Mesendoderm (in vitro differentiated cells): ENCODE data around the gene TNS1.
A peak's percentile ranks its signal among the peaks of the same experiment; 100 is the strongest.

Experiments
- DNase-seq: peaks from one replicate; pipeline ENCODE4 v3.0.0; 2013
- H2AK5ac ChIP-seq: 2 replicates; pipeline ENCODE4 v1.6.1; 2013; ENCODE audit warnings: low read length, inconsistent platforms
- H2BK120ac ChIP-seq: 2 replicates; pipeline ENCODE4 v1.6.1; 2013; ENCODE audit warnings: low read depth, mild to moderate bottlenecking, low read length, moderate library complexity, mixed read lengths
- H2BK15ac ChIP-seq: replicated peaks from 2 replicates; pipeline ENCODE4 v1.6.1; 2013; ENCODE audit warnings: low read depth, mild to moderate bottlenecking, moderate library complexity
- H2BK5ac ChIP-seq: 2 replicates; pipeline ENCODE4 v1.6.1; 2013; ENCODE audit warnings: low read length, inconsistent platforms
- H3K18ac ChIP-seq: 2 replicates; pipeline ENCODE4 v1.6.1; 2013; ENCODE audit warnings: mild to moderate bottlenecking, low read length, mixed read lengths
- H3K23ac ChIP-seq: one replicate; pipeline ENCODE4 v1.6.1; 2013; ENCODE audit warnings: low read length
- H3K27ac ChIP-seq: 2 replicates; pipeline ENCODE4 v1.5.1; 2013; ENCODE audit warnings: low read depth, mild to moderate bottlenecking, inconsistent platforms, low read length, moderate library complexity
- H3K27me3 ChIP-seq: 2 replicates; pipeline ENCODE4 v1.6.1; 2013; ENCODE audit warnings: low read length, control low read depth, mild to moderate bottlenecking, inconsistent platforms; ENCODE audit not compliant: insufficient read depth, poor library complexity
- H3K36me3 ChIP-seq: 2 replicates; pipeline ENCODE4 v1.6.1; 2013; ENCODE audit warnings: low read length, inconsistent platforms; ENCODE audit not compliant: control insufficient read depth, insufficient read depth
- H3K4ac ChIP-seq: one replicate; pipeline ENCODE4 v1.6.1; 2013; ENCODE audit warnings: low read depth, mild to moderate bottlenecking, low read length, moderate library complexity
- H3K4me1 ChIP-seq: 2 replicates; pipeline ENCODE4 v1.6.1; 2013; ENCODE audit warnings: low read depth, low read length, inconsistent platforms; ENCODE audit not compliant: control insufficient read depth
- H3K4me2 ChIP-seq: 2 replicates; pipeline ENCODE4 v1.6.1; 2013; ENCODE audit warnings: low read length
- H3K4me3 ChIP-seq: 2 replicates; pipeline ENCODE4 v1.5.1; 2013; ENCODE audit warnings: mild to moderate bottlenecking, low read length
- H3K56ac ChIP-seq: one replicate; pipeline ENCODE4 v1.6.1; 2013; ENCODE audit warnings: low read length
- H3K79me1 ChIP-seq: 2 replicates; pipeline ENCODE4 v1.6.1; 2013; ENCODE audit warnings: low read length, inconsistent platforms
- H3K79me2 ChIP-seq: 2 replicates; pipeline ENCODE4 v1.6.1; 2013; ENCODE audit warnings: mild to moderate bottlenecking, low read length; ENCODE audit not compliant: control insufficient read depth, insufficient read depth
- H3K9ac ChIP-seq: 2 replicates; pipeline ENCODE4 v1.6.1; 2013; ENCODE audit warnings: low read length, inconsistent platforms
- H4K5ac ChIP-seq: one replicate; pipeline ENCODE4 v1.6.1; 2013; ENCODE audit warnings: low read length
- H4K8ac ChIP-seq: one replicate; pipeline ENCODE4 v1.6.1; 2013; ENCODE audit warnings: low read depth, mild to moderate bottlenecking, control low read depth, low read length, moderate library complexity
- WGBS: extraction: QIAGEN DNeasy Blood & Tissue Kit; methylation state at CpG from one replicate; pipeline ENCODE4 v1.1.7; 2013; ENCODE audit warnings: low lambda C conversion rate, missing lambda C conversion rate; ENCODE audit not compliant: insufficient coverage; ENCODE audit errors: extremely low coverage; 5-methylcytosine and 5-hydroxymethylcytosine counted together

The TNS1 gene

GRCh38 chr2:217899231-217900009 is 103.4 kb downstream of the TNS1 start:
- Histone ChIP-seq H3K36me3 (no peaks in the 10 kb centered on the region), H3K79me1 (no peaks in the 10 kb centered on the region), H2AK5ac (no peak overlapping the region), H3K23ac (no peak overlapping the region), H4K5ac (no peak overlapping the region), H3K27ac (no peak overlapping the region), H3K4me1 (no peaks in the 10 kb centered on the region), H3K27me3 (no peaks in the 10 kb centered on the region), H3K9ac (no peak overlapping the region), H3K56ac (no peak overlapping the region), H3K79me2 (no peaks in the 10 kb centered on the region), H3K4me2 (no peak overlapping the region), H4K8ac (no peak overlapping the region), H3K4me3 (no peak overlapping the region), H2BK15ac (no peak overlapping the region), H3K18ac (no peak overlapping the region), H3K4ac (no peak overlapping the region), H2BK120ac (no peak overlapping the region), H2BK5ac (no peak overlapping the region)
- no CpG with 5 or more reads among the region's 11 CpGs for WGBS
- DNase-seq: peak; percentile 92

DNA sequence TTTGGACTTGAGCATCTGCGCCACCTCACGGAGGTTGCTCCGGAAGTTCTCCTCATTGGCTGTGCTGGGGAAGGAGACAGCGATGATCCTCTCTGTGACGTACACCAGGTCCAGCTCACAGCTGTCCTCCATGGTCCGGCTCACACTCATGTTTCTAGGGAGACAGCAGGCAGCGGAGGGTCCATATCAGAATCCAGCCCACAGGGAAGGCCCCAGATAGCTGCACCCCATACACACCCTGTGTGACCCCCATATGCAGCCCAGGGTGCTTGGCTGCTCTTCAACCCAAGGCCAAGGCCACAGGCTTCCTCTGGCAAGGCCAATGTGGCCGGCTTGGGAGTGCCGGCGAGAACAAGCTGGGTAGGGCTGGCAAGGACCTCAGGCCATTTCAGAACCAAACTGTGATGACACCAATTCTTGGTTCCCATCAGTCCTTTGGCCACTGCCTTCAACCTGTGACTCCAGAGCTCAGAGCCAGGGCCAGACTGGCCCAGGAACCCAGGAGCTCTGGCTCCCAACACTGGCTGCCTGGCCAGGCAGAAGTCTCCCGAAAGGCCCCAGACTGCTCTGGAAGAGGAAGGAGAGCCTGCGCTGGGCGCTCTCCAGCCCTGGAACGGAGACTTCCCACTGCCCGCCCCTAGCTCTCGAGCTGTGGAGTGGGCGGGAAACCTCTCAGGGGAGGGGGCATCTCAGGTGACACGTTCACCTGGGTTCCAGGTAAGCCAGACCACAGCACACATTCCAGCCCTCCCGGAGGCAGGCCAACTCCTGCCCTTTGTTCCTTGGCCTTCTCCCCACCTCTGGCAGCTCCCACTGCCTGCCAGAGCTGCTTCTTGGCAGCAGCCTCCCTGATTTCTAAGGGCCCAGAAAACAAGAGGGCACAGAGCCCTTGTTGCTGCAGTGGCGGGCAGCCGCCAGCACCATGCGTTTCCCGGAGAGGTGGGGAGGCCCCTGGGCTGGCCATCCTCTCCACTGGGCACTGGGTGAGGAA is 104.7 kb downstream of the TNS1 start:
- Histone ChIP-seq H3K4me3 (no peak overlapping the region), H4K5ac (no peak overlapping the region), H3K79me1 (no peaks in the 10 kb centered on the region), H3K56ac (no peak overlapping the region), H3K27ac (no peak overlapping the region), H3K4me1 (no peaks in the 10 kb centered on the region), H3K4ac (no peak overlapping the region), H3K4me2 (no peak overlapping the region), H3K27me3 (no peaks in the 10 kb centered on the region), H3K9ac (no peak overlapping the region), H2BK5ac (no peak overlapping the region), H3K23ac (no peak overlapping the region), H2BK15ac (no peak overlapping the region), H3K36me3 (no peaks in the 10 kb centered on the region), H2AK5ac (no peak overlapping the region), H4K8ac (no peak overlapping the region), H3K79me2 (no peaks in the 10 kb centered on the region), H3K18ac (no peak overlapping the region), H2BK120ac (no peak overlapping the region)
- no peak for DNase-seq
- WGBS: no CpG with 5 or more reads among the region's 23 CpGs

GRCh38 chr2:217897091-217897715 is 105.6 kb downstream of the TNS1 start:
- no peak overlapping the region for H4K5ac ChIP-seq
- H3K18ac ChIP-seq: no peak overlapping the region
- H2BK15ac ChIP-seq: no peak overlapping the region
- no peak overlapping the region for H3K56ac ChIP-seq
- H4K8ac ChIP-seq: no peak overlapping the region
- H3K4me2 ChIP-seq: no peak overlapping the region
- H2BK120ac ChIP-seq: no peak overlapping the region
- H2BK5ac ChIP-seq: no peak overlapping the region
- no peaks in the 10 kb centered on the region for H3K79me1 ChIP-seq
- no peak overlapping the region for H2AK5ac ChIP-seq
- H3K23ac ChIP-seq: no peak overlapping the region
- no peak overlapping the region for H3K27ac ChIP-seq
- H3K4me3 ChIP-seq: no peak overlapping the region
- H3K9ac ChIP-seq: no peak overlapping the region
- no peak for DNase-seq
- no peaks in the 10 kb centered on the region for H3K36me3 ChIP-seq
- H3K4me1 ChIP-seq: no peaks in the 10 kb centered on the region
- WGBS: no CpG with 5 or more reads among the region's 9 CpGs
- no peaks in the 10 kb centered on the region for H3K27me3 ChIP-seq
- H3K4ac ChIP-seq: no peak overlapping the region
- H3K79me2 ChIP-seq: no peaks in the 10 kb centered on the region

DNA sequence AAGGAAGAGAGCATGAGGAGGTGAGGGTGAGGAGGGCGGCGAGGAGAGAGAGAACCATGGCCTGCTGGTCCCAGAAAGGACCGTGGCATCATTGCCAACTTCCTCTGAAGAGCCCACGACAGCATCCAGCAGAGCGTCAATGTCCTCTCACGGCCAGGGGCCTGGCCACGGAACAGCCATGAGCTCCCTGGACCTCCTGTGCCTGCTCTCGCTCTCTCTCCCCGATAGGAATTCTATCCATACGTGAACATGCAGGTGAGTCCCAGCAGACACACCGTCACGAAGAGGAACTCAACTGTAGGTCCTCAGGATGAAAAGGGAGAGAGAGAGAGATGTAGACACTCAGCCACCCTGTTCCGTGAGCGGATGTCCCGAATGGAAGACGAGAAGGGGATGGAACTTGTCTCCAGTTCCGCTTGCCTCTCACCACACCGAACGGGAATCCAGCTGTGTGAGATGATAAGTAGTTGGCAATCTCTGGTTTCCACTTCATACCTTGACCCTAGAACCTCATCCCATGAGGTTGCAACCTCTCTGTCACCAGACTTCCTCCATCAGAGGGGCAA is 107.6 kb downstream of the TNS1 start:
- Histone ChIP-seq H3K79me1 (no peaks in the 10 kb centered on the region), H3K56ac (no peak overlapping the region), H3K18ac (no peak overlapping the region), H3K27me3 (no peaks in the 10 kb centered on the region), H3K4me3 (no peak overlapping the region), H3K9ac (no peak overlapping the region), H3K4me2 (no peak overlapping the region), H2BK5ac (no peak overlapping the region), H4K5ac (no peak overlapping the region), H2AK5ac (no peak overlapping the region), H3K79me2 (no peaks in the 10 kb centered on the region), H3K36me3 (no peaks in the 10 kb centered on the region), H3K4me1 (no peaks in the 10 kb centered on the region), H3K23ac (peak overlapping the region; percentile 6), H4K8ac (no peak overlapping the region), H3K27ac (no peak overlapping the region), H2BK15ac (no peak overlapping the region), H2BK120ac (no peak overlapping the region), H3K4ac (no peak overlapping the region)
- no CpG with 5 or more reads among the region's 19 CpGs for WGBS
- no peak for DNase-seq

- no peak overlapping the region for H4K5ac ChIP-seq
- H3K4me3 ChIP-seq: no peak overlapping the region
These were observed 109.4 kb downstream of the TNS1 start for GRCh38 chr2:217893440-217893839.

More at GRCh38 chr2:217893440-217893839, 109.4 kb downstream of the TNS1 start:
- H3K18ac ChIP-seq: no peak overlapping the region
- no peaks in the 10 kb centered on the region for H3K79me1 ChIP-seq
- no peak overlapping the region for H3K9ac ChIP-seq
- no peak overlapping the region for H3K56ac ChIP-seq
- no peak overlapping the region for H4K8ac ChIP-seq
- no peak overlapping the region for H3K4ac ChIP-seq
- no peak for DNase-seq
- H3K27ac ChIP-seq: no peak overlapping the region
- no peak overlapping the region for H2AK5ac ChIP-seq
- no peak overlapping the region for H3K23ac ChIP-seq
- H3K36me3 ChIP-seq: no peaks in the 10 kb centered on the region
- no peak overlapping the region for H2BK15ac ChIP-seq
- no peaks in the 10 kb centered on the region for H3K4me1 ChIP-seq
- no peaks in the 10 kb centered on the region for H3K79me2 ChIP-seq
- no peak overlapping the region for H3K4me2 ChIP-seq
- no peak overlapping the region for H2BK5ac ChIP-seq
- no peak overlapping the region for H2BK120ac ChIP-seq
- H3K27me3 ChIP-seq: no peaks in the 10 kb centered on the region
- no CpG with 5 or more reads among the region's 8 CpGs for WGBS
